Peyer's patch (tissue), 4 donors: ENCODE measurements around the gene SUSD4. TPM values are rescaled to one million over a fixed set of nuclear protein-coding genes. Genes with fewer than 3 reads are reported as not detected.

Experiments used
- DNase-seq, 3 donors: peaks; one replicate each; pipeline ENCODE4 v3.0.0-alpha.2; 2017 to 2019
- H3K27ac ChIP-seq, 4 donors: fragments of 200-600 bp; sonication (generic); one replicate each; pipeline ENCODE4 v1.5.1; 2016 to 2019
- H3K27me3 ChIP-seq, 2 donors: fragments of 200-600 bp; sonication (generic); one replicate each; pipeline ENCODE4 v1.5.1; 2019
- H3K36me3 ChIP-seq, 3 donors: fragments of 200-600 bp; sonication (generic); one replicate each; pipeline ENCODE4 v1.5.1; 2016 to 2019
- H3K4me1 ChIP-seq, 4 donors: fragments of 200-600 bp; sonication (generic); one replicate each; pipeline ENCODE4 v1.5.1; 2016 to 2019
- H3K4me3 ChIP-seq, 4 donors: fragments of 200-600 bp; sonication (generic); 1 replicate in 3 of 4; 2 replicates in 1 of 4; pipeline ENCODE4 v1.5.1; 2016 to 2019; ENCODE audit warnings: mild to moderate bottlenecking in 1 of 4
- H3K9me3 ChIP-seq, 4 donors: fragments of 200-600 bp; sonication (generic); one replicate each; pipeline ENCODE4 v1.5.1; 2016 to 2019; ENCODE audit warnings: mild to moderate bottlenecking in 1 of 4
- CTCF ChIP-seq, 6 experiments: fragments of 450-650 bp in 4 of 6; fragments of 200-600 bp in 2 of 6; sonication (generic) in 1 of 6; IDR thresholded peaks; one replicate each; pipeline ENCODE4 v1.5.1; 2017 to 2019; ENCODE audit warnings: antibody characterized with exemption in 6 of 6, mild to moderate bottlenecking in 3 of 6, moderate library complexity in 1 of 6
- POLR2A ChIP-seq, 2 donors: fragments of 450-650 bp; IDR thresholded peaks; one replicate each; pipeline ENCODE4 v1.5.1; 2017; ENCODE audit warnings: antibody characterized with exemption in 2 of 2, mild to moderate bottlenecking in 2 of 2, moderate library complexity in 2 of 2
- total RNA-seq, 4 donors: library from RNA; depleted of rRNA; stranded (reverse); fragments of >200 nt; gene quantifications; one replicate each; pipeline ENCODE4 v1.1.0, GENCODE V29; 2016

The SUSD4 gene
- total RNA-seq, 4 donors from 2014 or later: 0.54 TPM; not detected in 3

- Histone ChIP-seq H3K27ac (no peak overlapping the region), H3K4me1 (no peaks in the 10 kb centered on the region), H3K9me3 (no peaks in the 10 kb centered on the region), H3K36me3 (no peaks in the 10 kb centered on the region), H3K27me3 (no peaks in the 10 kb centered on the region), H3K4me3 (no peak overlapping the region)
- no peak for DNase-seq
- TF ChIP-seq POLR2A (IDR thresholded peaks at IDR 0.05): no peak
- no peak for TF ChIP-seq CTCF (IDR thresholded peaks at IDR 0.05)
These were observed 31.0 kb downstream of the SUSD4 start for GRCh38 chr1:223332997-223333396.

- no peak for DNase-seq
- Histone ChIP-seq H3K36me3 (no peaks in the 10 kb centered on the region), H3K27me3 (no peaks in the 10 kb centered on the region), H3K9me3 (no peaks in the 10 kb centered on the region), H3K27ac (no peak overlapping the region), H3K4me1 (no peaks in the 10 kb centered on the region), H3K4me3 (no peak overlapping the region)
- no peak for TF ChIP-seq POLR2A (IDR thresholded peaks at IDR 0.05)
- no peak for TF ChIP-seq CTCF (IDR thresholded peaks at IDR 0.05)
These were observed 32.0 kb downstream of the SUSD4 start for GRCh38 chr1:223331929-223332328.

- TF ChIP-seq CTCF (IDR thresholded peaks at IDR 0.05): no peak
- TF ChIP-seq POLR2A (IDR thresholded peaks at IDR 0.05): no peak
- H3K4me3 ChIP-seq: no peak overlapping the region
- no peak for DNase-seq
- no peaks in the 10 kb centered on the region for H3K9me3 ChIP-seq
- no peaks in the 10 kb centered on the region for H3K27me3 ChIP-seq
- H3K36me3 ChIP-seq: no peaks in the 10 kb centered on the region
- no peaks in the 10 kb centered on the region for H3K4me1 ChIP-seq
- no peak overlapping the region for H3K27ac ChIP-seq
These were observed 32.7 kb downstream of the SUSD4 start for GRCh38 chr1:223331301-223331700.

- no peak for DNase-seq
- TF ChIP-seq POLR2A (IDR thresholded peaks at IDR 0.05) (no peak), CTCF (IDR thresholded peaks at IDR 0.05) (no peak)
- Histone ChIP-seq H3K36me3 (no peaks in the 10 kb centered on the region), H3K27me3 (no peaks in the 10 kb centered on the region), H3K4me3 (no peak overlapping the region), H3K9me3 (no peaks in the 10 kb centered on the region), H3K27ac (no peak overlapping the region), H3K4me1 (no peaks in the 10 kb centered on the region)
These were observed 33.5 kb downstream of the SUSD4 start for GRCh38 chr1:223330466-223330865.

- H3K27ac ChIP-seq: no peak overlapping the region
- H3K27me3 ChIP-seq: no peaks in the 10 kb centered on the region
- TF ChIP-seq CTCF (IDR thresholded peaks at IDR 0.05) (no peak), POLR2A (IDR thresholded peaks at IDR 0.05) (no peak)
- H3K4me3 ChIP-seq: no peak overlapping the region
- no peaks in the 10 kb centered on the region for H3K9me3 ChIP-seq
- H3K4me1 ChIP-seq: no peaks in the 10 kb centered on the region
- no peak for DNase-seq
- H3K36me3 ChIP-seq: no peaks in the 10 kb centered on the region
These were observed 34.1 kb downstream of the SUSD4 start for GRCh38 chr1:223329664-223330415.
